Measurements from ENCODE around the gene TIFAB.

The TIFAB gene

GRCh38 chr5:135437422-135437795, 14.7 kb downstream of the TIFAB start:
- no peaks in the 10 kb centered on the region for H3K36me3 Mint-ChIP-seq
- no peaks in the 10 kb centered on the region for H3K9me3 Mint-ChIP-seq
- H3K27ac Mint-ChIP-seq: no peak overlapping the region
- H3K4me1 Mint-ChIP-seq: peaks cover 37 to 55% of the 10 kb centered on the region in 2 donors
- peak overlapping the region; percentile 56 to 58 for H3K4me3 Mint-ChIP-seq
- no peak for DNase-seq
- peaks cover 4 to 6% of the 10 kb centered on the region in 2 donors for H3K27me3 Mint-ChIP-seq
- peak; percentile 40 to 52 for ATAC-seq (replicated peaks)

- Mint-ChIP-seq H3K9me3 (no peaks in the 10 kb centered on the region), H3K4me1 (peaks cover 34 to 51% of the 10 kb centered on the region in 2 donors), H3K27me3 (peaks cover 4 to 6% of the 10 kb centered on the region in 2 donors), H3K4me3 (peak overlapping the region; percentile 56 to 58), H3K36me3 (no peaks in the 10 kb centered on the region), H3K27ac (no peak overlapping the region)
- DNase-seq (no peak), ATAC-seq (replicated peaks) (peak; percentile 74 to 75)
These were observed 15.2 kb downstream of the TIFAB start for GRCh38 chr5:135436951-135437418.

GRCh38 chr5:135435467-135436330, 16.5 kb downstream of the TIFAB start:
- peaks cover 26 to 38% of the 10 kb centered on the region in 2 donors for H3K4me1 Mint-ChIP-seq
- H3K9me3 Mint-ChIP-seq: no peaks in the 10 kb centered on the region
- H3K27me3 Mint-ChIP-seq: peaks cover 4 to 6% of the 10 kb centered on the region in 2 donors
- DNase-seq (no peak), ATAC-seq (replicated peaks) (no peak)
- no peak overlapping the region for H3K27ac Mint-ChIP-seq
- no peaks in the 10 kb centered on the region for H3K36me3 Mint-ChIP-seq
- H3K4me3 Mint-ChIP-seq: no peak overlapping the region

GRCh38 chr5:135434591-135435466, 17.3 kb downstream of the TIFAB start:
- no peaks in the 10 kb centered on the region for H3K36me3 Mint-ChIP-seq
- no peak for ATAC-seq (replicated peaks)
- DNase-seq: no peak
- H3K27me3 Mint-ChIP-seq: peaks cover 4 to 6% of the 10 kb centered on the region in 2 donors
- H3K9me3 Mint-ChIP-seq: no peaks in the 10 kb centered on the region
- H3K4me1 Mint-ChIP-seq: peaks cover 25 to 34% of the 10 kb centered on the region in 2 donors
- H3K27ac Mint-ChIP-seq: peak overlapping the region; percentile 1
- no peak overlapping the region for H3K4me3 Mint-ChIP-seq

GRCh38 chr5:135433681-135434426, 18.3 kb downstream of the TIFAB start:
- Mint-ChIP-seq H3K27me3 (peaks cover 4 to 10% of the 10 kb centered on the region in 2 donors), H3K36me3 (peaks cover 2% of the 10 kb centered on the region in 2 donors), H3K9me3 (peaks cover 2% of the 10 kb centered on the region in 2 donors), H3K4me3 (no peak overlapping the region), H3K27ac (no peak overlapping the region), H3K4me1 (peaks cover 20 to 24% of the 10 kb centered on the region in 2 donors)
- no peak for ATAC-seq (replicated peaks)
- DNase-seq: no peak

GRCh38 chr5:135432113-135432512, 20.0 kb downstream of the TIFAB start:
- DNase-seq (no peak), ATAC-seq (replicated peaks) (no peak)
- Mint-ChIP-seq H3K36me3 (peaks cover 3 to 7% of the 10 kb centered on the region in 2 donors), H3K4me1 (peaks cover 6 to 7% of the 10 kb centered on the region in 2 donors), H3K4me3 (no peak overlapping the region), H3K27me3 (peaks cover 8 to 14% of the 10 kb centered on the region in 2 donors), H3K27ac (no peak overlapping the region), H3K9me3 (peaks cover 8 to 9% of the 10 kb centered on the region in 2 donors)

- DNase-seq (no peak), ATAC-seq (replicated peaks) (no peak)
- H3K27ac Mint-ChIP-seq: no peak overlapping the region
- H3K27me3 Mint-ChIP-seq: peaks cover 8 to 14% of the 10 kb centered on the region in 2 donors
- H3K4me3 Mint-ChIP-seq: no peak overlapping the region
- peaks cover 3 to 7% of the 10 kb centered on the region in 2 donors for H3K36me3 Mint-ChIP-seq
- H3K4me1 Mint-ChIP-seq: no peaks in the 10 kb centered on the region
- peaks cover 8 to 9% of the 10 kb centered on the region in 2 donors for H3K9me3 Mint-ChIP-seq
These were observed 22.1 kb downstream of the TIFAB start for GRCh38 chr5:135430135-135430437.

GRCh38 chr5:135429301-135430134, 22.6 kb downstream of the TIFAB start:
- Mint-ChIP-seq H3K4me1 (no peaks in the 10 kb centered on the region), H3K4me3 (no peak overlapping the region), H3K27me3 (peaks cover 4 to 8% of the 10 kb centered on the region in 2 donors), H3K27ac (no peak overlapping the region), H3K36me3 (peaks cover 3 to 7% of the 10 kb centered on the region in 2 donors), H3K9me3 (peaks cover 8 to 9% of the 10 kb centered on the region in 2 donors)
- ATAC-seq (replicated peaks) (no peak), DNase-seq (no peak)

GRCh38 chr5:135428586-135428985, 23.6 kb downstream of the TIFAB start:
- Mint-ChIP-seq H3K27ac (no peak overlapping the region), H3K36me3 (peaks cover 3 to 7% of the 10 kb centered on the region in 2 donors), H3K4me1 (peaks cover 3 to 5% of the 10 kb centered on the region in 2 donors), H3K4me3 (no peak overlapping the region), H3K27me3 (peaks cover 8 to 9% of the 10 kb centered on the region in 2 donors), H3K9me3 (peaks cover 8 to 9% of the 10 kb centered on the region in 2 donors)
- ATAC-seq (replicated peaks) (no peak), DNase-seq (no peak)

- Mint-ChIP-seq H3K9me3 (peaks cover 8 to 9% of the 10 kb centered on the region in 2 donors), H3K4me1 (peaks cover 3 to 9% of the 10 kb centered on the region in 2 donors), H3K27me3 (peaks cover 8 to 9% of the 10 kb centered on the region in 2 donors), H3K36me3 (peaks cover 3 to 7% of the 10 kb centered on the region in 2 donors), H3K27ac (no peak overlapping the region), H3K4me3 (no peak overlapping the region)
- ATAC-seq (replicated peaks) (peak; percentile 88 to 95), DNase-seq (no peak)
These were observed 25.8 kb downstream of the TIFAB start for GRCh38 chr5:135426102-135427082.

GRCh38 chr5:135425641-135426040, 26.5 kb downstream of the TIFAB start:
- Mint-ChIP-seq H3K36me3 (peaks cover 3 to 7% of the 10 kb centered on the region in 2 donors), H3K27me3 (peaks cover 8 to 9% of the 10 kb centered on the region in 2 donors), H3K9me3 (peaks cover 8 to 9% of the 10 kb centered on the region in 2 donors), H3K4me3 (no peak overlapping the region), H3K4me1 (peaks cover 3 to 9% of the 10 kb centered on the region in 2 donors), H3K27ac (no peak overlapping the region)
- no peak for DNase-seq
- ATAC-seq (replicated peaks): no peak

- H3K27ac Mint-ChIP-seq: no peak overlapping the region
- DNase-seq (no peak), ATAC-seq (replicated peaks) (no peak)
- H3K4me1 Mint-ChIP-seq: peaks cover 3 to 9% of the 10 kb centered on the region in 2 donors
- H3K36me3 Mint-ChIP-seq: peaks cover under 1 to 11% of the 10 kb centered on the region in 2 donors
- H3K9me3 Mint-ChIP-seq: peaks cover 12% of the 10 kb centered on the region in 2 donors
- peaks cover 11 to 16% of the 10 kb centered on the region in 2 donors for H3K27me3 Mint-ChIP-seq
- H3K4me3 Mint-ChIP-seq: no peak overlapping the region
These were observed 28.3 kb downstream of the TIFAB start for GRCh38 chr5:135423846-135424168.
